WERI-Rb-1 (cell line): ENCODE measurements around the gene CXCR4.

Experiments
- DNase-seq: peaks from one replicate; pipeline ENCODE4 v3.0.0-alpha.2; 2020
- H3K27ac ChIP-seq: fragments of 250-450 bp; sonication (Bioruptor Pico); 2 replicates; pipeline ENCODE4 v1.5.1; 2020; ENCODE audit warnings: mild to moderate bottlenecking, moderate library complexity
- H3K27me3 ChIP-seq: fragments of 250-450 bp; sonication (Bioruptor Pico); 2 replicates; pipeline ENCODE4 v1.5.1; 2021; ENCODE audit warnings: mild to moderate bottlenecking, low read depth, moderate library complexity; ENCODE audit not compliant: insufficient read depth, severe bottlenecking
- H3K36me3 ChIP-seq: fragments of 250-450 bp; sonication (Bioruptor Pico); 2 replicates; pipeline ENCODE4 v1.5.1; 2020; ENCODE audit warnings: mild to moderate bottlenecking, moderate library complexity
- H3K4me3 ChIP-seq: 2 replicates; pipeline ENCODE4 v1.5.1; 2011; ENCODE audit warnings: low read depth, mild to moderate bottlenecking, control low read depth, low read length
- H3K9me3 ChIP-seq: fragments of 250-450 bp; sonication (Bioruptor Pico); 2 replicates; pipeline ENCODE4 v1.5.1; 2021; ENCODE audit warnings: mild to moderate bottlenecking, moderate library complexity; ENCODE audit not compliant: severe bottlenecking
- TF ChIP-seq, protein P1 (sequence below): IDR thresholded peaks from 2 replicates; pipeline ENCODE4 v1.5.1; 2011; ENCODE audit warnings: low read depth, mild to moderate bottlenecking, control low read depth, inconsistent platforms, low read length

CXCR4 gene

DNA sequence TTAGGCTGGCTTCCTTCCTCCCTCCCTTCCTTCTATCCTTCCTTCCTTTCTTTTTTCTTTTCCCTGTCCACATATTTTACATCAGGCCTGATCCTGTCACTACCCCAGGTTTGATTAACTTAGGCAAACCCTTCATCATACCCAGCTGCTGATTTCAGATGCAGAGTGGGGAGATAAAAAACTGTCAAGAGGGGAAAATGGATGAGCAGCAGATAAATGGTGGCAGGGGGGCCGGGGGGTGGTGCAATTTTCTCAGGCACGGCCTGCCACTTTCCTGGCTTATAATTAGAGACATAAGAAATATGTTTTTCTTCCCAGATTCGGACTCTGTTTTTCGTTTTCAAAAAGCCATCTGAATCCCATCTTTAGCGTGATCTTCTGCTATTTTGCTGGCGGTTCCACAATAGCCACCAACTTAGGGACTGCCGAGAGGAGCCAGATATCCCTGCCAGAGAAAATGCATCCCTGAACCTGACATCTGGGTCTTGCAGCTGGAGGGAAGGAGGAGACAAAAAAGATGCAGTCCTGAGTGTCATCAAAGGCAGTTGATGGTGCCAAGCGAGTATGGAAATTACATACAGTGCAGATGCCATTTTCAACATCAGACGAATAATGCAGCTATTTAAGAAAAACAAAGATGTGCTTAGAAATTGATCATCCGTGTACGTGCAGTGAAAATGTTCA, 49.9 kb downstream of the CXCR4 start:
- no peak overlapping the region for H3K4me3 ChIP-seq
- no peak overlapping the region for H3K27ac ChIP-seq

GRCh38 chr2:136067459-136067858, 50.5 kb downstream of the CXCR4 start:
- no peaks in the 10 kb centered on the region for H3K9me3 ChIP-seq
- TF ChIP-seq, protein P1, sequence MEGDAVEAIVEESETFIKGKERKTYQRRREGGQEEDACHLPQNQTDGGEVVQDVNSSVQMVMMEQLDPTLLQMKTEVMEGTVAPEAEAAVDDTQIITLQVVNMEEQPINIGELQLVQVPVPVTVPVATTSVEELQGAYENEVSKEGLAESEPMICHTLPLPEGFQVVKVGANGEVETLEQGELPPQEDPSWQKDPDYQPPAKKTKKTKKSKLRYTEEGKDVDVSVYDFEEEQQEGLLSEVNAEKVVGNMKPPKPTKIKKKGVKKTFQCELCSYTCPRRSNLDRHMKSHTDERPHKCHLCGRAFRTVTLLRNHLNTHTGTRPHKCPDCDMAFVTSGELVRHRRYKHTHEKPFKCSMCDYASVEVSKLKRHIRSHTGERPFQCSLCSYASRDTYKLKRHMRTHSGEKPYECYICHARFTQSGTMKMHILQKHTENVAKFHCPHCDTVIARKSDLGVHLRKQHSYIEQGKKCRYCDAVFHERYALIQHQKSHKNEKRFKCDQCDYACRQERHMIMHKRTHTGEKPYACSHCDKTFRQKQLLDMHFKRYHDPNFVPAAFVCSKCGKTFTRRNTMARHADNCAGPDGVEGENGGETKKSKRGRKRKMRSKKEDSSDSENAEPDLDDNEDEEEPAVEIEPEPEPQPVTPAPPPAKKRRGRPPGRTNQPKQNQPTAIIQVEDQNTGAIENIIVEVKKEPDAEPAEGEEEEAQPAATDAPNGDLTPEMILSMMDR: no peak
- no peak for DNase-seq
- no peak overlapping the region for H3K4me3 ChIP-seq
- no peaks in the 10 kb centered on the region for H3K27me3 ChIP-seq
- H3K27ac ChIP-seq: no peak overlapping the region
- no peaks in the 10 kb centered on the region for H3K36me3 ChIP-seq

More for the DNA sequence above, 49.9 kb downstream of the CXCR4 start:
- DNase-seq: no peak
- Histone ChIP-seq H3K27me3 (no peaks in the 10 kb centered on the region), H3K9me3 (no peaks in the 10 kb centered on the region), H3K36me3 (no peaks in the 10 kb centered on the region)
- TF ChIP-seq, protein P1: no peak

GRCh38 chr2:136065907-136066306, 52.0 kb downstream of the CXCR4 start:
- H3K36me3 ChIP-seq: no peaks in the 10 kb centered on the region
- TF ChIP-seq, protein P1: no peak
- no peaks in the 10 kb centered on the region for H3K27me3 ChIP-seq
- DNase-seq: no peak
- no peaks in the 10 kb centered on the region for H3K9me3 ChIP-seq
- no peak overlapping the region for H3K4me3 ChIP-seq
- H3K27ac ChIP-seq: no peak overlapping the region

DNA sequence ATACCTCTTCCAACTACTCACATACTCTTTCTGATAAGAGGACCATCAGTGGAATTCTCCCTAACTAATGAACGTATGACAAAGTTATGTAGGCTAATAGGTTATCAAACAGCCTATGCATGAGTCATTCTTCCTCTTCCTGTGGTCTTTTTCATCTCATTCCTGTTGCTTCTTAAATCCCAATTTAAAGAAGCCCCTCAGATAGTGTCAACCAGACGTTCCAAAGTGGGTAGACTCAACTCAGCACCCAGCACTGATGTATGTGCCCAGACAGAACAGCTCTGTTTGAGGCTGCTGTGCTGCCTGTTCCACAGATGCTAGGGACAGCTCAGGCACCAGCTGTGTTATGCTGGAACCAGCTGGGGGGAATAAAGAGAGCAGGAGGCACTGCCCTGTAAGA, 52.6 kb downstream of the CXCR4 start:
- H3K36me3 ChIP-seq: no peaks in the 10 kb centered on the region
- no peaks in the 10 kb centered on the region for H3K27me3 ChIP-seq
- DNase-seq: no peak
- no peak overlapping the region for H3K27ac ChIP-seq
- H3K4me3 ChIP-seq: no peak overlapping the region
- H3K9me3 ChIP-seq: no peaks in the 10 kb centered on the region
- TF ChIP-seq, protein P1: no peak
